Adrenal gland (tissue), 12 donors: ENCODE measurements around the gene FARP2. TPM values are rescaled to one million over a fixed set of nuclear protein-coding genes. Genes with fewer than 3 reads are reported as not detected.

Experiments
- DNase-seq, 7 donors: peaks; one replicate each; pipeline ENCODE4 v3.0.0-alpha.2; 2019 to 2020
- H3K27ac ChIP-seq, 5 donors: fragments of 200-600 bp; sonication (generic) in 4 of 5; 1 replicate in 3 of 5; 2 replicates in 2 of 5; pipeline versions ENCODE4 v1.5.1 to v1.8.0; 2016 to 2020; ENCODE audit warnings: mild to moderate bottlenecking in 1 of 5
- H3K27me3 ChIP-seq: fragments of 200-600 bp; 2 replicates; pipeline ENCODE4 v1.8.0; 2021
- H3K36me3 ChIP-seq, 2 donors: fragments of 200-600 bp; replicated peaks in 1 of 2; 1 replicate in 1 of 2; 2 replicates in 1 of 2; pipeline versions ENCODE4 v1.5.1 to v1.8.0; 2018 to 2022
- H3K4me1 ChIP-seq, 2 donors: fragments of 200-600 bp; replicated peaks in 1 of 2; 1 replicate in 1 of 2; 2 replicates in 1 of 2; pipeline versions ENCODE4 v1.5.1 to v1.8.0; 2018 to 2021
- H3K4me3 ChIP-seq, 4 donors: fragments of 200-600 bp; sonication (generic) in 3 of 4; one replicate each; pipeline ENCODE4 v1.5.1; 2016 to 2018
- H3K9me3 ChIP-seq, 3 donors: fragments of 200-600 bp; sonication (generic) in 1 of 3; replicated peaks in 1 of 3; 1 replicate in 2 of 3; 2 replicates in 1 of 3; pipeline versions ENCODE4 v1.5.1 to v1.8.0; 2016 to 2021
- POLR2A ChIP-seq, 2 donors: fragments of 450-650 bp; IDR thresholded peaks; one replicate each; pipeline ENCODE4 v1.6.1; 2017; ENCODE audit warnings: antibody characterized with exemption in 2 of 2, mild to moderate bottlenecking in 2 of 2, moderate library complexity in 1 of 2
- WGBS, 4 donors: extraction: QIAGEN DNeasy Blood & Tissue Kit in 2 of 4; methylation state at CpG; one replicate each; pipeline versions ENCODE4 v1.1.5 to v1.1.7; 2013 to 2017; 5-methylcytosine and 5-hydroxymethylcytosine counted together
- intact Hi-C, 2 donors: fragments of 100-400 bp; cut with DNase I; formaldehyde crosslinking; loops; one replicate each; pipeline versions ENCODE4 v1.14.1 to v1.15.0; 2022 to 2023
- polyA plus RNA-seq, 3 donors: library from polyadenylated mRNA; stranded (reverse); fragments of 200-250 nt in 2 of 3; fragments of 350-450 nt in 1 of 3; fragmentation: Illumina TruSeq in 1 of 3; extraction: RNeasy Lipid Tissue Mini Kit (QIAGEN cat#74804) in 1 of 3; gene quantifications; one replicate each; pipeline ENCODE4 v1.2.3, GENCODE V29; 2013 to 2014
- total RNA-seq, 9 donors: library from RNA; depleted of rRNA in 4 of 9; stranded (reverse); fragments of >200 nt in 4 of 9; fragments of 120-200 nt in 1 of 9; fragmentation: NEBNext Ultra II Directional in 1 of 9; extraction: Animal tissue kit (Norgen Biotek cat#: 25700) in 1 of 9; gene quantifications; one replicate each; pipeline versions ENCODE4 v1.1.0 to v1.2.4, GENCODE V29; 2013 to 2023
- TF ChIP-seq, protein P1 (sequence below), 6 experiments: fragments of 450-650 bp in 4 of 6; fragments of 200-600 bp in 2 of 6; sonication (generic) in 1 of 6; IDR thresholded peaks; 1 replicate in 5 of 6; 2 replicates in 1 of 6; pipeline versions ENCODE4 v1.5.1 to v1.8.0; 2016 to 2021; ENCODE audit warnings: antibody characterized with exemption in 6 of 6, mild to moderate bottlenecking in 2 of 6, moderate library complexity in 1 of 6
- donor health status: healthy with polysubstance abuse.
- donor health status: Bipolar disorder and iron deficiency.
- donor health status: DM: yes; HTN: yes; CAD: no.
- donor health status: DM: no; HTN: no; CAD: no.
- donor health status: DM: no; HTN: no; CAD: no.
- donor health status: DM: yes; HTN: yes; CAD: no.

Gene FARP2
- total and polyA plus RNA-seq, 12 donors = 17.3 to 66.8 (median 37.8) TPM

GRCh38 chr2:241496904-241497877 is 141.1 kb downstream of the FARP2 start:
- Histone ChIP-seq H3K27me3 (no peaks in the 10 kb centered on the region), H3K9me3 (no peaks in the 10 kb centered on the region), H3K4me3 (no peak overlapping the region), H3K4me1 (no peaks in the 10 kb centered on the region), H3K27ac (no peak overlapping the region), H3K36me3 (peaks cover 0 to 72% of the 10 kb centered on the region in 2 donors)
- intact Hi-C loops = no loop called here
- 80 to 87% (median 84%) methylated on average over 20 to 29 of the region's 29 CpGs for WGBS, 4 donors
- TF ChIP-seq, protein P1, sequence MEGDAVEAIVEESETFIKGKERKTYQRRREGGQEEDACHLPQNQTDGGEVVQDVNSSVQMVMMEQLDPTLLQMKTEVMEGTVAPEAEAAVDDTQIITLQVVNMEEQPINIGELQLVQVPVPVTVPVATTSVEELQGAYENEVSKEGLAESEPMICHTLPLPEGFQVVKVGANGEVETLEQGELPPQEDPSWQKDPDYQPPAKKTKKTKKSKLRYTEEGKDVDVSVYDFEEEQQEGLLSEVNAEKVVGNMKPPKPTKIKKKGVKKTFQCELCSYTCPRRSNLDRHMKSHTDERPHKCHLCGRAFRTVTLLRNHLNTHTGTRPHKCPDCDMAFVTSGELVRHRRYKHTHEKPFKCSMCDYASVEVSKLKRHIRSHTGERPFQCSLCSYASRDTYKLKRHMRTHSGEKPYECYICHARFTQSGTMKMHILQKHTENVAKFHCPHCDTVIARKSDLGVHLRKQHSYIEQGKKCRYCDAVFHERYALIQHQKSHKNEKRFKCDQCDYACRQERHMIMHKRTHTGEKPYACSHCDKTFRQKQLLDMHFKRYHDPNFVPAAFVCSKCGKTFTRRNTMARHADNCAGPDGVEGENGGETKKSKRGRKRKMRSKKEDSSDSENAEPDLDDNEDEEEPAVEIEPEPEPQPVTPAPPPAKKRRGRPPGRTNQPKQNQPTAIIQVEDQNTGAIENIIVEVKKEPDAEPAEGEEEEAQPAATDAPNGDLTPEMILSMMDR (IDR thresholded peaks at IDR 0.05) = no peak
- TF ChIP-seq POLR2A (IDR thresholded peaks at IDR 0.05) = no peak
- DNase-seq = no peak

DNA sequence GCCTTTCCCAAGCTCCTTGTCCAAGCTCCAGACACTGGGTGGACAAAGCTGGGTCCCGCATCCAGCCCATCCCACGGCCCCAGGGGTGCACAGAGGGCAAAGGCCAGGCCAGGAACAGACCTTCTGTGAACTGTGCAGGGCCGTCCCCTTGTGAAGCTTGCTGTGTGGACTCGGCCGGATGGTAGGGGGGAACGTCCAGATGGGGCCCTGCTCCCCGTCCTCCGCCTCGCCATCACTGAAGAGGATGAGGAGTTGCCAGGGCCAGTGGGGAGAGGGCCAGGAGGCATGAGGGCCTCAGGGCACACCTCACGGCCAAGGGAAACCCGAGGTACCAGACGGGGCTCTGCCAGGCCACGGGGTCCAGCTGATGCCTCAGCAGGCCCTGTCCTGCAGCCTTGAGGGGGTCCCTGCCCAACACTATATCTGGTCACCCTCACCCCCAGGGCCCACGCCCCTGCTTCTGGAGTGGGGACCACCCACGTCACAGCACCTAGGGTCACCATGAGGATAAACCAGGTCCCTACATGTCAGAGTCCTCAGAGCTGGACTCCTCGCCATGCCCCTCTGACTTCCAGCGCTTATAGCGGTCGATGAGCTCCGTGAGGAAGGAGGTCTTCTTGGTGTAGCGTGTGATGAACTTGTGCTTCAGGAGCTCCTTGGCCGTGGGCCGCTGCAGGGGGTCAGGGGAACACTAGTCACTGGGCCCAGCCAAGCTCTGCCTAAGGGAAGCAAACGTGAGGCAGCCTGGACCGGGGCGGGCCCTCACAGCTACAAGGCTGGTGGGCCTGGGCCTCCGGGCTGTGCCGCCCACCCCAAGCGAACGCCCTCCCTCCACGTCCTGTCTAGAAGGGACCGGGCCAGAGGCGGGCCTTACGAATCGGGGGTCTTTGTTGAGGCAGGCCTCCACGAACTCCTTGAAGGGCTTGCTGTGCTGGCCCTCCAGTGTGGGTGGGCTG is 142.3 kb downstream of the FARP2 start:
- H3K27ac ChIP-seq = no peak overlapping the region
- no peak for DNase-seq
- intact Hi-C loops = no loop called here
- WGBS, 4 donors = 93 to 95% (median 94%) methylated on average over 11 to 36 of the region's 36 CpGs
- no peak for TF ChIP-seq POLR2A (IDR thresholded peaks at IDR 0.05)
- TF ChIP-seq, protein P1 (IDR thresholded peaks at IDR 0.05) = no peak
- H3K9me3 ChIP-seq = no peaks in the 10 kb centered on the region
- no peaks in the 10 kb centered on the region for H3K4me1 ChIP-seq
- no peaks in the 10 kb centered on the region for H3K27me3 ChIP-seq
- H3K36me3 ChIP-seq = peaks cover 0 to 63% of the 10 kb centered on the region in 2 donors
- no peak overlapping the region for H3K4me3 ChIP-seq

DNA sequence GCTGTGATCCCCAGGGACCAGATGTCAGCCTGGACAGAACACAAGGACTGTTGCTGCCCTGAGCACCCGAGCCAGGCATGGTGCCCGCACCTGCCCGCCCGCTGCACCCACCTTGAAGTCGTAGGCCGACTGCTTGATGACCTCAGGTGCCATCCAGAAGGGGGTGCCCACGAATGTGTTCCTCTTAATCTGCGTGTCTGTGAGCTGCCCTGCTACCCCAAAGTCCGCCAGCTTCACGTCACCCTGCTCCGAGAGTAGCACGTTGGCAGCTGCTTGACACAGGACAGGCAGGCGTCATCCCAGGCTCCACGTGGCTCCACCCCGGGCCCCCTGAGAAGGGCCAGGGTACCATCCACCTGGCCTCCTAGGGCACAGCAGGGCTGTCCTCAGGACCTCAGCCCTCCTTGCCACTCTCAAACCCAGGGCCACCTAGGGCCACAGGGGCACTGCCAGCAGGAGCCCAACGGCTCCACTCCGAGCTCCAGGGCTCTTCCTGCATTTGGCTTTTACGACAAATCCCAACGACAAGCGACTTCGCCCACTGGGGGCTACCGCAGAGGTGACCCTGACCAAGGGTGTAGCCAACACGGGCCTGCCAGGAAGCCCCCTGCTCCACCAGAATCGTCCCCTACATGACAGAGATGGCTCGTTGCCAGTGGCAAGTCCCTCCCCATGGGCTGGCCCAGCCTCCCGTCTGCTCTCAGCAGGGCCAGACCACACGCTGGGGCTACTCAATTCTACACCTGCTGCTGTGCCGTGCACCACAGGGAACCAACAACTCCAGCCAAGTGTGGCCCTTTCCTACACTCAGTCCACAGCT is 143.3 kb downstream of the FARP2 start:
- no peaks in the 10 kb centered on the region for H3K27me3 ChIP-seq
- TF ChIP-seq, protein P1 (IDR thresholded peaks at IDR 0.05) = no peak
- TF ChIP-seq POLR2A (IDR thresholded peaks at IDR 0.05) = no peak
- intact Hi-C loops = no loop called here
- WGBS, 4 donors = 79 to 100% (median 87%) methylated on average over 5 to 28 of the region's 28 CpGs
- no peaks in the 10 kb centered on the region for H3K9me3 ChIP-seq
- H3K4me3 ChIP-seq = no peak overlapping the region
- H3K4me1 ChIP-seq = no peaks in the 10 kb centered on the region
- DNase-seq = no peak
- peaks cover 0 to 53% of the 10 kb centered on the region in 2 donors for H3K36me3 ChIP-seq
- H3K27ac ChIP-seq = no peak overlapping the region
